A549 (cell line): ENCODE data around the gene TIMD4. TPM values are rescaled to one million over a fixed set of nuclear protein-coding genes. Genes with fewer than 3 reads are reported as not detected.

Source experiments
- ATAC-seq, 2 experiments: fragments of 200-7000 bp in 1 of 2; fragments of >200 bp in 1 of 2; cut with Nextera tagmentation in 1 of 2; cut with Tn5 transposase in 1 of 2; 3 replicates each; pipeline versions ENCODE4 v1.8.0 to v1.9.1; 2018 to 2020; ENCODE audit warnings: mild to moderate bottlenecking in 1 of 2, moderate library complexity in 1 of 2
- CTCF ChIA-PET: fragments of 300-600 bp; sonication (Branson Sonifier 250); formaldehyde crosslinking; extraction: SDS; loops from one replicate; lab custom pipeline; 2021; ENCODE audit warnings: antibody characterized with exemption, inconsistent platforms; lab: Yijun Ruan, JAX
- POLR2A ChIA-PET: fragments of 350-600 bp; formaldehyde crosslinking; extraction: SDS; loops from one replicate; lab custom pipeline; 2021; ENCODE audit warnings: antibody characterized with exemption, inconsistent platforms; lab: Yijun Ruan, JAX
- DNase-seq, 2 experiments: peaks; one replicate each; pipeline versions ENCODE4 v3.0.0 to v3.0.0-alpha.2; 2011 to 2016; ENCODE audit warnings: low read depth in 1 of 2, low spot score in 1 of 2
- FAIRE-seq: peaks from 2 replicates; lab custom pipeline; 2011; peaks lifted over from hg19 to GRCh38; lab: Jason Lieb, UNC
- H3K27ac ChIP-seq, 2 experiments: fragments of >200 bp; sonication (Bioruptor Twin); formaldehyde crosslinking; 3 replicates each; pipeline ENCODE4 v1.5.1; 2016 to 2017
- H3K4me1 ChIP-seq: fragments of >200 bp; sonication (Bioruptor Twin); formaldehyde crosslinking; 3 replicates; pipeline ENCODE4 v1.6.1; 2016
- H3K4me2 ChIP-seq: fragments of >200 bp; sonication (Bioruptor Twin); formaldehyde crosslinking; 3 replicates; pipeline ENCODE4 v1.6.1; 2016
- H3K4me3 ChIP-seq: fragments of >200 bp; sonication (Bioruptor Twin); formaldehyde crosslinking; 3 replicates; pipeline ENCODE4 v1.5.1; 2016
- H3K9me3 ChIP-seq: fragments of >200 bp; sonication (Bioruptor Twin); formaldehyde crosslinking; 3 replicates; pipeline ENCODE4 v1.6.1; 2016
- CBX2 ChIP-seq: fragments of 200-600 bp; sonication (generic); IDR thresholded peaks from 2 replicates; pipeline ENCODE4 v1.6.1; 2016; ENCODE audit warnings: low read depth, mild to moderate bottlenecking, borderline replicate concordance
- EHF ChIP-seq: fragments of 250-450 bp; sonication (Bioruptor Pico); IDR thresholded peaks from 2 replicates; pipeline ENCODE4 v1.5.0; 2020; ENCODE audit warnings: mild to moderate bottlenecking
- ESRRA ChIP-seq: fragments of 150-350 bp; IDR thresholded peaks from 2 replicates; pipeline ENCODE4 v1.6.1; 2014; ENCODE audit warnings: mild to moderate bottlenecking, low read length, borderline replicate concordance
- FOSB ChIP-seq: fragments of 250-450 bp; sonication (Bioruptor Pico); IDR thresholded peaks from 2 replicates; pipeline ENCODE4 v1.5.0; 2020; ENCODE audit warnings: mild to moderate bottlenecking, moderate library complexity
- FOXS1 ChIP-seq: fragments of 250-450 bp; sonication (Bioruptor Pico); IDR thresholded peaks from 2 replicates; pipeline ENCODE4 v1.5.0; 2020; ENCODE audit warnings: mild to moderate bottlenecking, moderate library complexity
- GATA3 ChIP-seq: IDR thresholded peaks from 2 replicates; pipeline ENCODE4 v1.6.1; 2012; ENCODE audit warnings: borderline replicate concordance
- HDAC2 ChIP-seq: fragments of 200-600 bp; sonication (generic); IDR thresholded peaks from 2 replicates; pipeline ENCODE4 v1.6.1; 2016
- HEYL ChIP-seq: fragments of 250-450 bp; sonication (Bioruptor Pico); IDR thresholded peaks from 2 replicates; pipeline ENCODE4 v1.8.0; 2021; ENCODE audit warnings: mild to moderate bottlenecking, moderate library complexity
- JUNB ChIP-seq: fragments of >200 bp; sonication (Bioruptor Twin); formaldehyde crosslinking; IDR thresholded peaks from 2 replicates; pipeline ENCODE4 v1.6.1; 2016
- KDM1A ChIP-seq: fragments of 200-600 bp; sonication (generic); IDR thresholded peaks from 2 replicates; pipeline ENCODE4 v1.6.1; 2016; ENCODE audit warnings: low read depth, mild to moderate bottlenecking
- KDM5A ChIP-seq: fragments of 200-600 bp; sonication (generic); IDR thresholded peaks from 2 replicates; pipeline ENCODE4 v1.6.1; 2016; ENCODE audit warnings: antibody characterized with exemption, mild to moderate bottlenecking
- MAFK ChIP-seq: fragments of 450-650 bp; IDR thresholded peaks from 2 replicates; pipeline ENCODE4 v1.6.1; 2014; ENCODE audit not compliant: partially characterized antibody
- MAZ ChIP-seq: fragments of 150-350 bp; IDR thresholded peaks from 2 replicates; pipeline ENCODE4 v1.6.1; 2014; ENCODE audit warnings: antibody characterized with exemption, low read depth, low read length, borderline replicate concordance
- MYC ChIP-seq: IDR thresholded peaks from 2 replicates; pipeline ENCODE4 v1.6.1; 2012; ENCODE audit warnings: mild to moderate bottlenecking, inconsistent platforms, low read length, improper control_type of control experiment, borderline replicate concordance
- NR3C1 ChIP-seq: fragments of >200 bp; sonication (Bioruptor Twin); formaldehyde crosslinking; IDR thresholded peaks from 3 replicates; pipeline ENCODE4 v1.6.1; 2017
- PHF8 ChIP-seq: fragments of 200-600 bp; sonication (generic); IDR thresholded peaks from 2 replicates; pipeline ENCODE4 v1.6.1; 2016; ENCODE audit warnings: low read depth, mild to moderate bottlenecking, antibody characterized with exemption, moderate library complexity, borderline replicate concordance
- POLR2AphosphoS2 ChIP-seq: conservative IDR thresholded peaks from 2 replicates; pipeline ENCODE4 v1.6.1; 2012; ENCODE audit warnings: low read length, improper control_type of control experiment, inconsistent platforms
- RFX5 ChIP-seq: fragments of 450-650 bp; IDR thresholded peaks from 2 replicates; pipeline ENCODE4 v1.7.1; 2014; ENCODE audit warnings: antibody characterized with exemption, mild to moderate bottlenecking, moderate library complexity
- SMC3 ChIP-seq: fragments of >200 bp; sonication (Bioruptor Twin); formaldehyde crosslinking; IDR thresholded peaks from 3 replicates; pipeline ENCODE4 v1.6.1; 2018; ENCODE audit warnings: inconsistent platforms
- TFCP2L1 ChIP-seq: fragments of 250-450 bp; sonication (Bioruptor Pico); IDR thresholded peaks from 2 replicates; pipeline ENCODE4 v1.5.0; 2021; ENCODE audit warnings: mild to moderate bottlenecking
- TP53 ChIP-seq: fragments of 250-450 bp; sonication (Bioruptor Pico); IDR thresholded peaks from 2 replicates; pipeline ENCODE4 v1.5.0; 2021; ENCODE audit warnings: mild to moderate bottlenecking, moderate library complexity
- ZNF302 ChIP-seq: fragments of 250-450 bp; sonication (Bioruptor Pico); IDR thresholded peaks from 2 replicates; pipeline ENCODE4 v1.9.0; 2021; ENCODE audit warnings: inconsistent platforms, mild to moderate bottlenecking, moderate library complexity
- ZSCAN20 ChIP-seq: fragments of 250-450 bp; sonication (Bioruptor Pico); IDR thresholded peaks from 2 replicates; pipeline ENCODE4 v1.8.0; 2022; ENCODE audit warnings: mild to moderate bottlenecking, moderate library complexity
- WGBS: methylation state at CpG from one replicate; pipeline ENCODE4 v1.1.6; 2017; ENCODE audit errors: missing lambda C conversion rate; 5-methylcytosine and 5-hydroxymethylcytosine counted together
- polyA plus RNA-seq, 4 experiments: library from polyadenylated mRNA; depleted of rRNA in 3 of 4; stranded (reverse); fragments of >200 nt; fragmentation: RNase III in 1 of 4; extraction: RNeasy Plus Mini Kit Qiagen cat#74134 plus additional on column Dnase treatment in 1 of 4; gene quantifications; 2 replicates in 3 of 4; 3 replicates in 1 of 4; pipeline ENCODE4 v1.2.3, GENCODE V29; 2011 to 2017
- TF ChIP-seq, protein P1 (sequence below): fragments of 150-350 bp; IDR thresholded peaks from 2 replicates; pipeline ENCODE4 v1.6.1; 2014; ENCODE audit warnings: low read depth, mild to moderate bottlenecking, low read length
- TF ChIP-seq, protein P2 (sequence below): fragments of >200 bp; sonication (Bioruptor Twin); formaldehyde crosslinking; IDR thresholded peaks from 2 replicates; pipeline ENCODE4 v1.6.1; 2016
- TF ChIP-seq, protein P3 (sequence below): fragments of 250-450 bp; sonication (Bioruptor Pico); IDR thresholded peaks from 2 replicates; pipeline ENCODE4 v1.5.0; 2021; ENCODE audit warnings: mild to moderate bottlenecking, moderate library complexity, borderline replicate concordance
- TF ChIP-seq, protein P4 (sequence below): fragments of 250-450 bp; sonication (Bioruptor Pico); IDR thresholded peaks from 2 replicates; pipeline ENCODE4 v1.5.0; 2020; ENCODE audit warnings: low read depth, mild to moderate bottlenecking, moderate library complexity

The TIMD4 gene
- polyA plus RNA-seq, 2 of the 4 experiments (the other 2 are of a cell fraction): 2.3 to 4.6 TPM

DNA sequence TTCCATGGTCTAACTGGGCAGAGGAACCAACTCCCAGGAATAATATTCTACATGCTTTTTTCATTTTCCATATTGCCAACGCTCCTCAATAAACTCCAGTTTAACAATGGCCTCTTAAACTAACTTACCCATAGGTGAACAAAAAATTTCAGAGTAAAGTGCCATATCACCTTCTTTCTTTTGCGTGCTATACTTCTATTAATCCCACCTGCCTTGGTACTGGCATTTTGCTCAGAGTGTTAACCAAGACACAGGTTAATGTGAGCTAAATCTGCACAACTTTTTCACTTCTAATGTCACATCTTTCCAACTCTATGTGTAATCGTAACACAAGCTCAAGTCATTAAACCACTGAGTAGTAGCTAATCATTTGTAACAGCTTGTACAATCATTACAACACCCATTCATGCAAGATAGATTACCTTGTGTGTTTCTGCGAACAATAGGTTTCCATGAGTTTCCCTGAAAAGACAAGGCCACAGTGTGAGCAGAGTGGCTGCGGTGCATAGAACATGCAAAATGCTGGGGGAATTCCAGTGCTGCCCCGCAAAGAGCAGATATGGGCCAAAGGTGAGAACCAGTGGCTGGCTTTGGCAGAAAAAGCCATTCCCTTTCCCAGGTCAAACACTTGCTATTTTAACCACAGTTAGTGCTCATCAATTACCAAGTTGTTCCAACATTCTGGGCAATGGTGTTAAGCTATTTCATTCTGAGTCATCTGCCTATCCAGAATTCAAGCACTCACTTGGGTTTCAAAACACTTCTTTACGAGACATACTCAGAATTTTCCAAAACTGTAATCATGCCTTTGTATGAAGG lies 42.8 kb downstream of the TIMD4 start:
- ChIA-PET POLR2A (no interaction called here), CTCF (interaction anchor here (0.8 to 1.4 kb wide), 3 partner anchors 11 to 212 kb away, joined by 3 read pairs; no protein-coding TSS in a partner anchor)
- 90% methylated on average over 7 of the region's 7 CpGs for WGBS
- Histone ChIP-seq H3K9me3 (no peaks in the 10 kb centered on the region), H3K4me3 (no peak overlapping the region), H3K27ac (no peak overlapping the region), H3K4me2 (no peak overlapping the region), H3K4me1 (0 out of 3 replicates have a peak, but pooled peaks cover 3% of the 10 kb centered on the region)
- TF ChIP-seq KDM5A (no peak), HDAC2 (no peak), TFCP2L1 (CRISPR knock-in tag) (no peak), ZSCAN20 (CRISPR knock-in tag) (no peak), FOXS1 (CRISPR knock-in tag) (no peak), HEYL (CRISPR knock-in tag) (no peak), SMC3 (no peak), RFX5 (no peak), GATA3 (no peak), PHF8 (no peak), ESRRA (no peak), ZNF302 (CRISPR knock-in tag) (no peak), MAZ (no peak)
- TF ChIP-seq, protein P1, sequence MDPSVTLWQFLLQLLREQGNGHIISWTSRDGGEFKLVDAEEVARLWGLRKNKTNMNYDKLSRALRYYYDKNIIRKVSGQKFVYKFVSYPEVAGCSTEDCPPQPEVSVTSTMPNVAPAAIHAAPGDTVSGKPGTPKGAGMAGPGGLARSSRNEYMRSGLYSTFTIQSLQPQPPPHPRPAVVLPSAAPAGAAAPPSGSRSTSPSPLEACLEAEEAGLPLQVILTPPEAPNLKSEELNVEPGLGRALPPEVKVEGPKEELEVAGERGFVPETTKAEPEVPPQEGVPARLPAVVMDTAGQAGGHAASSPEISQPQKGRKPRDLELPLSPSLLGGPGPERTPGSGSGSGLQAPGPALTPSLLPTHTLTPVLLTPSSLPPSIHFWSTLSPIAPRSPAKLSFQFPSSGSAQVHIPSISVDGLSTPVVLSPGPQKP: no peak
- DNase-seq: no peak
- ATAC-seq: no peak
- no peak for FAIRE-seq

DNA sequence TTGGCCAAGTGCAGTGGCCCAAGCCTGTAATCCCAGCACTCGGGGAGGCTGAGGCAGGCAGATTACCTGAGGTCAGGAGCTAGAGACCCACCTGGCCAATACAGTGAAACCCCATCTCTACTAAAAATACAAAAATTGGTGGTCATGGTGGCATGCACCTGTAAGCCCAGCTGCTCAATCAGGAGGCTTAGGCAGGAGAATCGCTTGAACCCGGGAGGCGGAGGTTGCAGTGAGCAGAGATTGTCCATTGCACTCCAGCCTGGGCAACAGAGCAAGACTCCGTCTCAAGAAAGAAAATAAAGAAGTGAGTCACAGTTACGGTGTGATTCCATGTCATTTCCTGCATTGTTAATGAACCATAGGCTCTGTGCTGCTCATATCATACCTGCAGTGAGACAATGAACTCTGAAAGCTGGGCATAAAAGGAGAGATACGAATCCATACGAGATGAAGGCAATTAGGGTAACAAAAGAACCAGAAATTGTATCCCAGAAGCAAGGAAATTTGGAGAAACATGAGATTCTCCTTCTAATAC lies 44.6 kb downstream of the TIMD4 start:
- H3K27ac ChIP-seq: no peak overlapping the region
- FAIRE-seq (no peak), ATAC-seq (no peak), DNase-seq (no peak)
- no peak for TF ChIP-seq ESRRA
- no peak for TF ChIP-seq TP53 (CRISPR knock-in tag)
- TF ChIP-seq FOSB (CRISPR knock-in tag): no peak
- TF ChIP-seq FOXS1 (CRISPR knock-in tag): no peak
- no peak for TF ChIP-seq KDM1A
- no peak for TF ChIP-seq CBX2
- TF ChIP-seq EHF (CRISPR knock-in tag): no peak
- TF ChIP-seq POLR2AphosphoS2: no peak
- no peak for TF ChIP-seq MAFK
- TF ChIP-seq MAZ: no peak
- TF ChIP-seq, protein P2, sequence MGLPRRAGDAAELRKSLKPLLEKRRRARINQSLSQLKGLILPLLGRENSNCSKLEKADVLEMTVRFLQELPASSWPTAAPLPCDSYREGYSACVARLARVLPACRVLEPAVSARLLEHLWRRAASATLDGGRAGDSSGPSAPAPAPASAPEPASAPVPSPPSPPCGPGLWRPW: no peak
- TF ChIP-seq, protein P3, sequence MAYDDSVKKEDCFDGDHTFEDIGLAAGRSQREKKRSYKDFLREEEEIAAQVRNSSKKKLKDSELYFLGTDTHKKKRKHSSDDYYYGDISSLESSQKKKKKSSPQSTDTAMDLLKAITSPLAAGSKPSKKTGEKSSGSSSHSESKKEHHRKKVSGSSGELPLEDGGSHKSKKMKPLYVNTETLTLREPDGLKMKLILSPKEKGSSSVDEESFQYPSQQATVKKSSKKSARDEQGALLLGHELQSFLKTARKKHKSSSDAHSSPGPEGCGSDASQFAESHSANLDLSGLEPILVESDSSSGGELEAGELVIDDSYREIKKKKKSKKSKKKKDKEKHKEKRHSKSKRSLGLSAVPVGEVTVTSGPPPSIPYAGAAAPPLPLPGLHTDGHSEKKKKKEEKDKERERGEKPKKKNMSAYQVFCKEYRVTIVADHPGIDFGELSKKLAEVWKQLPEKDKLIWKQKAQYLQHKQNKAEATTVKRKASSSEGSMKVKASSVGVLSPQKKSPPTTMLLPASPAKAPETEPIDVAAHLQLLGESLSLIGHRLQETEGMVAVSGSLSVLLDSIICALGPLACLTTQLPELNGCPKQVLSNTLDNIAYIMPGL: no peak
- TF ChIP-seq JUNB: no peak
- TF ChIP-seq HEYL (CRISPR knock-in tag): no peak
- no peak for TF ChIP-seq HDAC2
- no peak for TF ChIP-seq MYC
- TF ChIP-seq NR3C1: no peak
- TF ChIP-seq, protein P4, sequence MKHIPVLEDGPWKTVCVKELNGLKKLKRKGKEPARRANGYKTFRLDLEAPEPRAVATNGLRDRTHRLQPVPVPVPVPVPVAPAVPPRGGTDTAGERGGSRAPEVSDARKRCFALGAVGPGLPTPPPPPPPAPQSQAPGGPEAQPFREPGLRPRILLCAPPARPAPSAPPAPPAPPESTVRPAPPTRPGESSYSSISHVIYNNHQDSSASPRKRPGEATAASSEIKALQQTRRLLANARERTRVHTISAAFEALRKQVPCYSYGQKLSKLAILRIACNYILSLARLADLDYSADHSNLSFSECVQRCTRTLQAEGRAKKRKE (CRISPR knock-in tag): no peak
- H3K4me3 ChIP-seq: no peak overlapping the region
- no peaks in the 10 kb centered on the region for H3K9me3 ChIP-seq
- H3K4me2 ChIP-seq: no peak overlapping the region
- H3K4me1 ChIP-seq: 0 out of 3 replicates have a peak, but pooled peaks cover 3% of the 10 kb centered on the region
- POLR2A ChIA-PET: no interaction called here
- 95% methylated on average over 8 of the region's 8 CpGs for WGBS
- CTCF ChIA-PET: interaction anchor here (1.4 kb wide), 1 partner anchor 20 kb away, joined by 3 read pairs; no protein-coding TSS in a partner anchor
